ENCODE results near the gene NFE2.
"Not testable (repeated sequence)": the region's sequence is repeated elsewhere in the genome, so short reads cannot be mapped to it uniquely, and the experiment has no call there.

Gene NFE2

GRCh38 chr12:54328595-54329337 is 28.0 kb upstream of the NFE2 start:
- H3K27ac ChIP-seq = no peak overlapping the region
- TF ChIP-seq ZFX (IDR thresholded peaks at IDR 0.05) = no peak
- TF ChIP-seq CTCF (conservative IDR thresholded peaks at IDR 0.05) = no peak

GRCh38 chr12:54325442-54326109 is 24.8 kb upstream of the NFE2 start:
- peak; percentile 57; the same call in 1 of the 2 replicates for TF ChIP-seq ZFX (IDR thresholded peaks at IDR 0.05)
- H3K27ac ChIP-seq = peak overlapping the region; percentile 81

GRCh38 chr12:54324617-54325441 is 24.0 kb upstream of the NFE2 start, which contains the start of gene COPZ1:
Gene COPZ1, plus strand, starts transcription at chr12:54325131. Its CDS starts 33 bp downstream, at chr12:54325164.
- TF ChIP-seq CTCF (conservative IDR thresholded peaks at IDR 0.05) (peak; percentile 94), ZFX (IDR thresholded peaks at IDR 0.05) (peak; percentile 97; the same call in 1 of the 2 replicates)
- peak within 1 kb of the TSS; percentile 81 for H3K27ac ChIP-seq

- no peak overlapping the region for H3K27ac ChIP-seq
- TF ChIP-seq ZFX (IDR thresholded peaks at IDR 0.05) (no peak), CTCF (conservative IDR thresholded peaks at IDR 0.05) (no peak)
Observed at GRCh38 chr12:54321363-54321762, 20.5 kb upstream of the NFE2 start.

- H3K27ac ChIP-seq = not testable (repeated sequence)
Observed at GRCh38 chr12:54312309-54312708, 11.5 kb upstream of the NFE2 start.

GRCh38 chr12:54311051-54311450 is 10.2 kb upstream of the NFE2 start:
- TF ChIP-seq ZFX (IDR thresholded peaks at IDR 0.05) = no peak
- TF ChIP-seq CTCF (conservative IDR thresholded peaks at IDR 0.05) = no peak
- H3K27ac ChIP-seq = no peak overlapping the region

GRCh38 chr12:54306925-54307741 is 6.3 kb upstream of the NFE2 start:
- TF ChIP-seq CTCF (conservative IDR thresholded peaks at IDR 0.05) (no peak), ZFX (IDR thresholded peaks at IDR 0.05) (no peak)

More at GRCh38 chr12:54306925-54307741, 6.3 kb upstream of the NFE2 start:
- no peak overlapping the region for H3K27ac ChIP-seq

All from C4-2B (cell line).